Stimulated activated CD4-positive, alpha-beta T cell treated with anti-CD3 and anti-CD28 coated beads, Interleukin-2, amount 100 ng/mL, for 24 hours (primary cell): ENCODE results near the gene EP400.

Source experiments
- DNase-seq, 2 donors: peaks; one replicate each; pipeline ENCODE4 v3.0.0-alpha.2; 2020

Gene EP400

GRCh38 chr12:131987552-131987951 lies 37.8 kb downstream of the EP400 start:
- no peak for DNase-seq

GRCh38 chr12:131988054-131988796 lies 38.5 kb downstream of the EP400 start:
- DNase-seq, result no peak

GRCh38 chr12:131989021-131989420 lies 39.3 kb downstream of the EP400 start:
- no peak for DNase-seq

- DNase-seq, result no peak
Measured at GRCh38 chr12:131990066-131990979, 40.6 kb downstream of the EP400 start.

GRCh38 chr12:131990980-131991305 lies 41.2 kb downstream of the EP400 start:
- DNase-seq, result no peak

GRCh38 chr12:131991816-131992430 lies 42.2 kb downstream of the EP400 start:
- DNase-seq, result no peak

GRCh38 chr12:131994589-131994988 lies 44.8 kb downstream of the EP400 start:
- no peak for DNase-seq

GRCh38 chr12:132000286-132000872 lies 50.6 kb downstream of the EP400 start:
- DNase-seq, result no peak

GRCh38 chr12:132003846-132004245 lies 54.1 kb downstream of the EP400 start:
- DNase-seq, result no peak

GRCh38 chr12:132004946-132005345 lies 55.2 kb downstream of the EP400 start:
- no peak for DNase-seq

GRCh38 chr12:132006056-132006680 lies 56.4 kb downstream of the EP400 start:
- no peak for DNase-seq

GRCh38 chr12:132007041-132007440 lies 57.3 kb downstream of the EP400 start:
- no peak for DNase-seq

- no peak for DNase-seq
Measured at GRCh38 chr12:132009336-132009859, 59.7 kb downstream of the EP400 start.

GRCh38 chr12:132012919-132013568 lies 63.3 kb downstream of the EP400 start:
- DNase-seq, result no peak

- no peak for DNase-seq
Measured at GRCh38 chr12:132014092-132014914, 64.6 kb downstream of the EP400 start.

- no peak for DNase-seq
Measured at GRCh38 chr12:132014915-132015280, 65.2 kb downstream of the EP400 start.

- no peak for DNase-seq
Measured at GRCh38 chr12:132015686-132016430, 66.1 kb downstream of the EP400 start.

- no peak for DNase-seq
Measured at GRCh38 chr12:132018193-132018916, 68.6 kb downstream of the EP400 start.

GRCh38 chr12:132019891-132020290 lies 70.1 kb downstream of the EP400 start:
- DNase-seq, result no peak

- no peak for DNase-seq
Measured at GRCh38 chr12:132020292-132020691, 70.5 kb downstream of the EP400 start.
